ENCODE measurements around the gene ZFAND3.

Gene ZFAND3

DNA sequence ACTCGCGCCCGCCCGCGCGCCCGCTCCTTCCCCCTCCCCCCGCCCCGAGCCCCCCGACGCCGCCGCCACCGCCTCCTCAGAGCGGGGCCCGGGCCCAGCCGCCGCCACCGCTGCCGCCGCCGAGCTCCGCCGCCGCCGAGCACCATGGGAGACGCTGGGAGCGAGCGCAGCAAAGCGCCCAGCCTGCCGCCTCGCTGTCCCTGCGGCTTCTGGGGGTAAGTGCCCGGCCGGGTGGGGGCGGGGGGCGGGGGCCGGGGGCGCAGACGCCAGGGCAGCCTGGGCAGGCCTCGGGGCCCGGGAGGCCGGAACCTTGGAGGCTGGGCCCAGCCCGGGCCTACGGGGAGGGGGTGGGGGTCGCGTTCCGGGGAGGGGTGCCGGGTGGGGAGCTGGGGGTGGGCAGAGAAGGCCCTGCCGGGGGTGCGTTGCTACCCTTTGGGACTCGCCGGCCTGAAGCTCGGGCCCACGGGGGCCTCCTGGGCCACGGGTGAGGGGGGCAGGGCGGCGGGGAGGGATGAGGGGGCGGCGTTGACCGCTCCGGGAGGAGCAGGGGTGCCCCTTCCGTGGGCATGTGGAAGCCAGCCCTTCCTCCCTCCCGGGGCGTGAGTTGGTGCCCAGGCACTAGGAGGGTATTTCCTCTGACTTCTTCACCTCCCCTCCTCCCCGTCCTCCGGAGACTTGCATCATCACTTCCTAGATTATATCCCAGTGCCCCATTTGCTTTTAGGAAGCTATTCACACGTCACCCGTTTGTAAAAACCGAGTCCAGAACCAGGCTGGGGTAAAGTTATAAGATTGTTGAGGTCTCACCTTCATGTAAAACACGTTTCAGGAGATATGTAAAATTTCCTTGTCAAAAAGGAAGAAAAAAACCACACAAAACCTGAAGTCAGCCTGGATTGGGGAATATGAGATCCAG lies 533 bp downstream of the ZFAND3 start:
- H3K27me3 ChIP-seq: no peaks in the 10 kb centered on the region
- H4K20me1 ChIP-seq: peaks cover 42 to 49% (median 47%) of the 10 kb centered on the region in 11 experiments
- H3K9me3 ChIP-seq (replicated peaks in 1 of 11): no peaks in the 10 kb centered on the region
- peaks cover 0 to 27% (median 13%) of the 10 kb centered on the region in 11 experiments; a peak in 11 of 22 replicates for H3K36me3 ChIP-seq
- H3K4me3 ChIP-seq: peak overlapping the region; percentile 66 to 86 (median 76)
- TF ChIP-seq Cebpa-rat (IDR thresholded peaks at IDR 0.05): peak in 7 of 11 experiments; percentile 10 to 83 (median 49); a peak in 8 of 22 replicates
- H3K9ac ChIP-seq: peak overlapping the region; percentile 88 to 99 (median 94)
- H3K4me2 ChIP-seq: peak overlapping the region; percentile 80 to 94 (median 89)
- H3K27ac ChIP-seq: peak overlapping the region; percentile 86 to 100 (median 96); a peak in 21 of 22 replicates
- H3K4me1 ChIP-seq: peaks cover 39 to 51% (median 43%) of the 10 kb centered on the region in 10 experiments

GRCh38 chr6:37820718-37821079 lies 1.2 kb downstream of the ZFAND3 start:
- Histone ChIP-seq H4K20me1 (peaks cover 49 to 56% (median 54%) of the 10 kb centered on the region in 11 experiments), H3K9me3 (replicated peaks in 1 of 11) (no peaks in the 10 kb centered on the region), H3K4me2 (peak overlapping the region; percentile 80 to 94 (median 89)), H3K9ac (peak overlapping the region; percentile 88 to 99 (median 94)), H3K27me3 (no peaks in the 10 kb centered on the region), H3K27ac (peak overlapping the region; percentile 56 to 100 (median 96); a peak in 21 of 22 replicates), H3K36me3 (peaks cover 0 to 27% (median 13%) of the 10 kb centered on the region in 11 experiments; a peak in 11 of 22 replicates), H3K4me3 (peak overlapping the region; percentile 66 to 86 (median 76)), H3K4me1 (peaks cover 39 to 58% (median 43%) of the 10 kb centered on the region in 10 experiments)
- TF ChIP-seq Cebpa-rat (IDR thresholded peaks at IDR 0.05): no peak; a peak in 1 of 22 replicates

DNA sequence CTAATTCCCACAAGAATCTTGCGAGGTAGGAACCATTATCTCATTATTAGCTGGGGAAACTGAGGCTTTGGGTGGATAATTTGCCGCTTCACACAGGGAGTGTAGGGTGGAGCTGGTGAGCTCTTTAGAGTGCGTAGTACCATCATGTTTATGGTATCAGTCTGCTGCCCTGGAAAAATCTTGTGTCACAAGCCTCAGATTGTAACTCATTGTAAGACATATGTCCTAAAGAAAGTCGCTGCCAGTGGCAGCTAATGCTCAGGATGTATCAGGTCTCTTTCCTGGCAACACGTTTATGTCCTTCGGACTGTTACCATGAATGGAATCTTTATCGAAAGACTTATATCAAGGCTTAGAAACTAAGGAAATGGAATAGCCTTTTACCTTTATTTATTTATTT lies 1.9 kb downstream of the ZFAND3 start:
- Histone ChIP-seq H3K27me3 (no peaks in the 10 kb centered on the region), H3K4me3 (peak overlapping the region in 9 of 10 experiments; percentile 66 to 86 (median 78); a peak in 14 of 20 replicates), H3K9me3 (replicated peaks in 1 of 11) (no peaks in the 10 kb centered on the region), H3K9ac (peak overlapping the region in 9 of 11 experiments; percentile 88 to 99 (median 97); a peak in 11 of 22 replicates), H3K27ac (no peak overlapping the region; a peak in 1 of 22 replicates), H3K4me2 (peak overlapping the region; percentile 80 to 94 (median 89)), H4K20me1 (peaks cover 56 to 63% (median 61%) of the 10 kb centered on the region in 11 experiments), H3K36me3 (peaks cover 0 to 30% (median 14%) of the 10 kb centered on the region in 11 experiments; a peak in 13 of 22 replicates), H3K4me1 (peaks cover 42 to 65% (median 47%) of the 10 kb centered on the region in 10 experiments)
- TF ChIP-seq Cebpa-rat (IDR thresholded peaks at IDR 0.05): no peak

DNA sequence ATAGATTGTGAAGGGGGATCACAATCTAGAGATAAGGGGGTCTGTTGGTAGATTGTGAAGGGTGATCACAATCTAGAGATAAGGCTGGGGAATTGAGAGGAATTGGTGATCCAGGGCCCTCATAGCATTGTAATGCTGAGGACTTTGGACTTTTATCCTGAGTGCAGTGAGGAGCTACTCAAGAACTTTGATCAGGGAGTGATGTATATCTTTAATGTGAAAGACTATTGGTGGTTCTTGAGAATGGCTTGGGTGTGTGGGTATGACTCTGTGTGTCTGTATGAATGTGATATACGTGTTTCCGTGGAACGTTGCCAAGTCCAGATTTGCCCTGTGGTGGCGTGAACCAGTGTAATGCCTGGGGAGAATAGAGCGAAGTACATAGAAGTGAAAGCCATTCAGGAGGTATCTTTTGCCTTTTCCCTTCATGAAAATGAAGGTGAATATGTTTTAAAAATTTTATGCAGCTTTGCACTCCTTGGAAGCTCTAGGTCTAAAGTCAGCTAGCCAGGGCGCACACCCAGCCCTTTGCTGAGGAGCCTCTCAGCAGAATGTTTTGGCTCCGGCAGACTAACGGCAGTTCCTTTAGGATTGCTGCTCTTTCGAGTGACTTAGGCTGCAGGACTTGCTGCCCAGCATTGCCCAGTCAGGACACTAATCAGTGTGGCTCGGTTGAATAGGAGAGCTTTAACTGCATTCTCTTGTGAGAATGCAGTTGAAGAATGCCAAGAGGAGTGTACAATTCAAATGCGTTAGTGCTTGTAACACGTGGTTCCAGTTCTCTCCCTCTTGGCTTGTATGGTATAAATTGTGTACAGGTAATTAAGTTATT lies 3.5 kb downstream of the ZFAND3 start:
- Histone ChIP-seq H3K4me1 (peaks cover 45 to 75% (median 53%) of the 10 kb centered on the region in 10 experiments), H3K4me3 (no peak overlapping the region), H4K20me1 (peaks cover 72 to 79% (median 78%) of the 10 kb centered on the region in 11 experiments), H3K36me3 (peaks cover 0 to 32% (median 14%) of the 10 kb centered on the region in 11 experiments; a peak in 13 of 22 replicates), H3K27me3 (no peaks in the 10 kb centered on the region), H3K9ac (no peak overlapping the region; a peak in 1 of 22 replicates), H3K27ac (no peak overlapping the region), H3K9me3 (replicated peaks in 1 of 11) (no peaks in the 10 kb centered on the region), H3K4me2 (peak overlapping the region; percentile 80 to 94 (median 89); a peak in 20 of 22 replicates)
- no peak for TF ChIP-seq Cebpa-rat (IDR thresholded peaks at IDR 0.05)

GRCh38 chr6:37824170-37824569 lies 4.6 kb downstream of the ZFAND3 start:
- Histone ChIP-seq H4K20me1 (peaks cover 83 to 90% (median 89%) of the 10 kb centered on the region in 11 experiments), H3K36me3 (peaks cover 0 to 32% (median 14%) of the 10 kb centered on the region in 11 experiments; a peak in 13 of 22 replicates), H3K9me3 (replicated peaks in 1 of 11) (no peaks in the 10 kb centered on the region), H3K27me3 (no peaks in the 10 kb centered on the region), H3K4me1 (peaks cover 46 to 84% (median 55%) of the 10 kb centered on the region in 10 experiments), H3K27ac (no peak overlapping the region), H3K4me2 (peak overlapping the region in 3 of 11 experiments; percentile 17 to 89 (median 86); a peak in 3 of 22 replicates), H3K4me3 (no peak overlapping the region), H3K9ac (no peak overlapping the region)
- no peak for TF ChIP-seq Cebpa-rat (IDR thresholded peaks at IDR 0.05)

- H3K27me3 ChIP-seq: no peaks in the 10 kb centered on the region
- H3K4me3 ChIP-seq: no peak overlapping the region
- H3K27ac ChIP-seq: peak overlapping the region in 3 of 11 experiments; percentile 14 to 44 (median 16); a peak in 3 of 22 replicates
- H3K36me3 ChIP-seq: peaks cover 0 to 40% (median 14%) of the 10 kb centered on the region in 11 experiments; a peak in 13 of 22 replicates
- H3K4me2 ChIP-seq: peak overlapping the region in 5 of 11 experiments; percentile 13 to 76 (median 38); a peak in 6 of 22 replicates
- TF ChIP-seq Cebpa-rat (IDR thresholded peaks at IDR 0.05): no peak
- H3K9ac ChIP-seq: peak overlapping the region in 2 of 11 experiments; percentile 1 to 20; a peak in 2 of 22 replicates
- no peaks in the 10 kb centered on the region for H3K9me3 ChIP-seq (replicated peaks in 1 of 11)
- H3K4me1 ChIP-seq: peaks cover 59 to 99% (median 67%) of the 10 kb centered on the region in 10 experiments
- peaks cover 97 to 100% (median 100%) of the 10 kb centered on the region in 11 experiments for H4K20me1 ChIP-seq
These were observed 6.7 kb downstream of the ZFAND3 start for GRCh38 chr6:37826188-37826587.

DNA sequence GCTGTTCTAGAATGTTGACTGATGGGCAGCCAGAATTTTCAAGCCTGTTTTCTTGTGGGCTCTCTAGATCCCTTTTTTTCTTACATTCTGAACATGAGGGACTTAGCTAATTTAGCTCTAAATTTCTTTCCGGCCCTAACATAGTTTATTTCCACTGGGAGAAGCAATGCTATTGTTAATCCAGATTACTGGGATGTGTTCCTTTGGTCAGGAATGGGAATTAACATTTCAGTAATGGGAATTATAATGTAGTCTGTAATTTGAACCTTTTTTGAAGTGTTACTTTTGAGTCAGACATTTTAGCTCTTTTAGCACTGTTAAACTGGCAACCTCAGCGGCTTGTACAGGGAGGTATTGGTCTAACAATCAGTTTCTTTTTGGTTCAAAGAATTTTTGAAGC lies 7.5 kb downstream of the ZFAND3 start:
- Histone ChIP-seq H3K4me2 (peak overlapping the region in 5 of 11 experiments; percentile 6 to 76 (median 38); a peak in 6 of 22 replicates), H3K9me3 (replicated peaks in 1 of 11) (no peaks in the 10 kb centered on the region), H3K4me3 (no peak overlapping the region), H4K20me1 (peaks cover 97 to 100% (median 100%) of the 10 kb centered on the region in 11 experiments), H3K27ac (peak overlapping the region in 2 of 11 experiments; percentile 16 to 44; a peak in 3 of 22 replicates), H3K36me3 (peaks cover 0 to 37% (median 11%) of the 10 kb centered on the region in 11 experiments; a peak in 13 of 22 replicates), H3K9ac (no peak overlapping the region), H3K27me3 (no peaks in the 10 kb centered on the region), H3K4me1 (peaks cover 59 to 99% (median 67%) of the 10 kb centered on the region in 10 experiments)
- TF ChIP-seq Cebpa-rat (IDR thresholded peaks at IDR 0.05): no peak
